ENCODE results near the gene CLDN15.

- TF ChIP-seq CTCF (IDR thresholded peaks at IDR 0.05), result no peak
- no peak for TF ChIP-seq ZFX (IDR thresholded peaks at IDR 0.05; ENCODE audit: borderline replicate concordance)
Measured at GRCh38 chr7:101285171-101285570, 47.6 kb upstream of the CLDN15 start.
